NOMO-1 (cell line): ENCODE data around the gene IGFBP7.

Experiments used
- DNase-seq, 2 experiments: peaks; one replicate each; lab custom pipeline; 2025; ENCODE audit not compliant: unreplicated experiment in 2 of 2; lab: John Stamatoyannopoulos, UW

IGFBP7 gene

DNA sequence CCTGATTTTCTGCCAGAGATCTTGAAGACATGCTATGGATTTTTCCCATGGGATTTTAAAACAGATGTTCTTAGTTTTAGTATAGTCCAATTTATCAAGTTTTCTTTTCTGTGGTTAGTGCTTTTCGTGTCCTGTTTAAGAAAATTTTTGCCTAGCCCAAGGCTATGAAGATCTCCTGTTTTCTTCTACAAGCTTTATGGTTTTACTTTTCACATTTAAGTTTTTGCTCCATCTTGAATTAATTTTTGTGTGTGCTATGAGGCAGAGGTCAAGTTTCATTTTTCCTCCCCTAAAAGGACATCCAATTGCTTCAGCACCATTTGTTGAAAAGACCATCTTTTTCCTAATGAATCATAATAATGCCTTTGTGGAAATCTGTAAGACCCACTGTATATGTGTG is 65.9 kb downstream of the IGFBP7 start:
- no peak for DNase-seq

DNA sequence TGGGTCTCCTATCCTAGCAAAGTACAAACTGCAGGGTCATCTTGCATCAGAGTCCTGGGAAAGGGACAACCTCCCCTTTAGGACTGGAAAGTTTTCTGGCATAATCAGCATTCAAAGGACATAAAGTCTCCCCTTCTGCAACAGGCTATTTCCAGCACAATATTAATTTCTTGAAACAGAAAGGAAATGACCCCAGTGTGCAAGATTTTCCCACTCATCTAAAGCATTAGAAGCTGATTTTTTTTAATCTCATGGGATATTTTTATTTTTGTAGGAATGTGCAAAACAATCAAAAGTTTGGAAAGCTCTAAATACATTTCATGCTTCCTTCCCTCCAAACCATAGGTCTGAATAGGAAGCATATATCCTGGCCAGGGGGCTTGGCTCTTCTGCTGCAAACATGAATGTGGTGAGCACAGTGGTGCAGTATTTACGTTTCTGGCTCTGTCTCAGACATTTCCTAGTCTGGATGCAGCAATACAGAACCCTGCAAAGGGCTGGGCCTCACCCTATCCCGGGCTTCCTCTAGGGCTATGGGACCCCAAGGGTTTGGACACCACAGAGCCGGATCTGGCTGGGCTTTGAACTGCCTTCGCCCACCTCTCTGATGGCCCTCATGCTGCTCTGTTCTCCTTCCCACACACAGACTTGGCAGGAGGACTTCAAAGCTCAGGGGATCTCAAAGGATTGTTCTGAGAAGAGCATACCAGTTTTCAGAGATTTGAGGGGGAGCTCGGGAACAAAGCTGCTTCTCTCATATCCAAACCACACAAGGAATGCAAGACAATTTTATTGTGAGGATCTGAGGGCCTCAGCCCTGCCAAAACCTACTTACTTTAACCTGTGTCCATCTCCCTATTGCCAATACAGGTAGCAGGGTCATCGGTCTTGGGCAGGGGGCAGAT is 66.6 kb downstream of the IGFBP7 start:
- no peak for DNase-seq

DNA sequence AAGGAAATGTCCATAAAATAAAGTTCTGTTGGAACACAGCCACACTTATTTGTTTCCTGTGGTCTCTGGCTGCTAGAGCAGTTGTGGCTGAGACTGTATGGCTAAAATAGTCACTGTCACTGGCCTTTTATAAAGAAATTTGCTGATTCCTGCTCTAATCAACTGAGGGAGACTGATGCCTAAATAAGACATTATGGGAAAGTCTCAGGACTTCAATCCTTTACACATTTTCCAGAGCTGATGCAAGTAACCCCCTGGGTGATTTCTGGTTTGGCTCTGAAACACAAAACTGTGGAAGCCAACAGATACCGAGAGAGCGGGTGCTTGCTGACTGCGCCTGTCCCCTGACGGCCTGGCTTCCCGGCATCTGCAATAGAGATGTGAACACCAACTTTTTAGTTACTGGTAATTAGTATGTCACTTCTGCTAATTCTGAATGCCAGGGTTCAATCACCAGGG is 67.4 kb downstream of the IGFBP7 start:
- DNase-seq: no peak

DNA sequence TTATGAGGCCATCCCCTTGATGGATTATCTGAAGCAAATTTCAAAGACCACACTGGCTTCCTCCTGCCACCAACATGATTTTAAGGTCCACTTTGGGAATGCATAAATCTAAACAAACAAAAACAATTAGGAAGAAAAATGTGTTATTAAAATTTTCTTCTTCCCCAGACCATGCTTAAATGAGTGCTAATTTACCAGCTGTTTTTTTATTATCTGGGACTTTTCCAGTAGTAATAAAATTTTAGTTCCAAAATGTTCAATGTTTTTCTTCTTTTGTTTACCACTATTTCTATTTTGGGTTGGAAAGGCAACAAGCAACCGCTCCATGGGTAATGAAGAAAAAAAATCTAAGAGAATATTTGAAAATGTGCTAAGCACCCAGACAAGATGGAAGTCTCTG is 69.2 kb downstream of the IGFBP7 start:
- DNase-seq: no peak

DNA sequence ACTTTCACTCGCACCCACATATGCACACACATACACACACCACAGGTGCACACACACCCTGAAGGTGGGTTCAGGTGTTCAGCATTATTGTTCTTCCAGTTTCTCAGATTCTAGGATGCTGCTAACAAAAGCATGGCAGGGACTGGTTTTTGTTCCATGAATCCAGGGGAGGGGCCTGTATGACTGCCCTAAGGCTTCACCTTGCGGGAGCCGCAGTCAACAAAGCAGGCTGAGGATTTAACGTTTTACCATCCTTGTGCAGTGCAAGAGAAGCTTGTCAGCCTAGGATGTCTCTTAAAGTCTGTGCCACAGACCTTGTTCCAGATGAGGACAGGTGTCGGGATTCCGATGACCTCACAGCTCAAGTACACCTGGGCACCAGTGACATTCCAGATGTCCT is 69.7 kb downstream of the IGFBP7 start:
- no peak for DNase-seq

DNA sequence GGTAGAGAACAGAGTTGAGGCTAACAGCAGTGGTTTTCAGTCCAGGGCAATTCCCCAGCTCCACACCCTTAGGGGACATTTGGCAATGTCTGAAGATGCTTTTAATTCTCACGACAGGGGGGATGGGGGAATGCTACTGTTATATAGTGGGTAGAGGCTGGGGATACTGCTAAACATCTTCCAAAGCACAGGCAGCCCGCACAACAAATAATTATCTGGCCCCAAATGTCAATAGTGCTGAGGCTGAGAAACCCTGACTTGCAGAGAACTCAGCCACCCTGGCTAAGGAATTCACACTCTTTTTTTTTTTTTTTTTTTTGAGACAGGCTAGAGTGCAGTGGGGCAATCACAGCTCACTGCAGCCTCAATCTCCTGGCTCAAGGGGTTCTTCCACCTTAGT is 70.8 kb downstream of the IGFBP7 start:
- DNase-seq: no peak

DNA sequence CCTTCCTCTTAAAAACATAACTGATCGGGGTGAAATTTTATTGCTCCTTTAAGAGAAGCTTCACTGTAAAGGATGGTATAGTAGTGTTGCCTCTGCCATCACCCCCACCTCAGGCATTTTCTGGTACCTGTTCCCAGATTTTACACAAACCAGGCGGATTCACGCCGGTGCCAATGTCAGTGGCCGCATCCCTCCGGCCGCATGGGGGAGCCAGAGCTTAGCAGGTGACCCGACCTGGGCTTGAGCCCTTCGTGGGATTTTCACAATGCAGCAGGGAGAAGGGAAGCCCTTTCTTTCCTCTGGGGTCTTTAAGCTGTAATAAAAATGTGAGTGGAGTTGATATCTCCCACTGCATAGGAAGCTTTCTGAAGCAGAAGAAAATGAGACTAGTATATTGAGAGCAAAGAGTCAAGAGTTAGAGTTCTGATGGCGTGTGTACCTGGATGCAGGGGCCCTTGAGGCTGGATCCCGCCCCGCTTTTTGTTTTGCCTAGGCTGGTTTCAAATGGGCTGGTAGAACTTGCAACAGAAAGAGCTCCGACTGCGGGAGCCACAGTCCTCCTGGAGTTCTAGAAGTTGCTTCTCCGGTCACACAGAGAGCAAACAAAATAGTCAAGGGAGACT is 72.1 kb downstream of the IGFBP7 start:
- peak in 1 of 2 experiments; percentile 4 for DNase-seq

DNA sequence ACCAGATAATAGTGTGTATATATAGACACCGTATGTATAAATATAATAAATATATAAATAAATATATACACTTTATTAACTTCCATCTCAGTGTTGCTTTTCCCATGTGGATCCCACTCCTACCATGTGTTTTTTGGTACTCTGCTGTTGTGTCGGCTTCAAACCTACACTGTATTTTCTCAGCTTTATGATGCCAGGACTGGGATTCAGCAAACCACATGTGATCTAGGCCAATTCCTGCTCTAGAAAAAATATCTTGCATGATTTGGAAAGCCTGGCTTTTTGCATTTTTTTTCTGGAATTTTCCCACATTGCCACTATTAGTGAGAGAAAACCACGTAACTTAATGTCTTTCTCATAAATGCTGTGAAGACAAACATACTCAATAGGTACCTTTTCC is 75.7 kb downstream of the IGFBP7 start:
- no peak for DNase-seq

DNA sequence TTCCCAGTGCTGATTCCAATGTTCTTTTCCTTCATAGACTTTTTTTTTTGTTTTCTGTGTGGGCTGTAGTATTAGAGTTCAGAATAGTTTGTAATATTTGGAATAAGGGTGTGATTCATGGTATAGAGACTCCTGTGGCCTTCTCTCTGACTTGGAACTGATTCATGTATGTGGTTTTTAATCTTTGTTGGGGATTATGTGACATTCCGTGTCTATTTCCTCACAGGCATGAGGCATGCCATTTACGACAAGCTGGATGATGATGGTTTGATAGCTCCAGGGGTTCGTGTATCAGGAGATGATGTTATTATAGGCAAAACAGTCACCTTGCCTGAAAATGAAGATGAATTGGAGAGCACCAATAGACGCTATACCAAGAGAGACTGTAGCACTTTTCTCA is 87.1 kb downstream of the IGFBP7 start:
- DNase-seq: no peak

DNA sequence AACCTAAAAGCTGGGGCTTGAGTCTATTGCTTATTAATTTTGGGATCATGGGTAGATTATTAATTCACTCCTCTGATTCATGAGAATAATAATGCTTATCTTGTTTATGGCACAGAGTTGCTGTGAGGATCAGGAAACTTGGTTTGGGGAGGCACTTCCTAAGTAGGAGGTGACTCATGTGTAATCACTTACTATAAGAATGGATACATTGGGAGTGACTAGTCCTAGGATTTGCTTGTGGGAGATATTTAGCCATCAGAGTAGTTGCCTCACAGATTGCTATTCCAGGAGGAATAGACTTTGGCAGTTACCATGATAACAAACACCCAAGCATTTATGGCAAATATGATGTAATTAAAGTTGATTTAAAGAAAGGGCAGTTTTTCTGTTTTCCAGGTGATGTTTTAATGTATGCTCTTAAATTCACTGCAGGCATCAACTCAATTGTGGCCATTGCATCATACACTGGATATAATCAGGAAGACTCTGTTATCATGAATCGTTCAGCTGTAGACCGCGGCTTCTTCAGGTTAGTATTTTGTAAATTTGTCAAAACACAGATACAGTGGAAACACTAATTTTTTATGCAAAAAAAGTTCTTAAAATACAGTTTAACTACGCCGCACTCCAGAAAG is 89.6 kb downstream of the IGFBP7 start:
- no peak for DNase-seq

DNA sequence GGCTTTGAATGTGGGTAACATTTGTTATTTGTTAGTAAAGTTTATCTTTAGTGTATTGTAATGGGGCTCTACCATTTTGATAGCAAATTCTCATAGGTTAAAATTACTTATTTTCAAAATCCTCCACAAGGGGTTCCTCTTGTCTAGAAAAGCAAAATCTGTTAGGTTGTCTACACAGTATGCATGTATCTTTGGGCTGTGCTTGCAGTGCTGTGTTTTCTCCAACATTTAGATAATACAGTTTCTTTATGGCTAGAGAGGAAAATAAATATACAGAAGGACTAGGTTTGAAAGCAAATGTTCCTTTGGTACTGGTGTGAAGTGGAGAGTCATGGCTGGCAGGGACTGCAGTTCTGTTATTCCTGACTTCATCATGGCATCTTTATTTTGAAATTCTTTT is 91.2 kb downstream of the IGFBP7 start:
- no peak for DNase-seq

DNA sequence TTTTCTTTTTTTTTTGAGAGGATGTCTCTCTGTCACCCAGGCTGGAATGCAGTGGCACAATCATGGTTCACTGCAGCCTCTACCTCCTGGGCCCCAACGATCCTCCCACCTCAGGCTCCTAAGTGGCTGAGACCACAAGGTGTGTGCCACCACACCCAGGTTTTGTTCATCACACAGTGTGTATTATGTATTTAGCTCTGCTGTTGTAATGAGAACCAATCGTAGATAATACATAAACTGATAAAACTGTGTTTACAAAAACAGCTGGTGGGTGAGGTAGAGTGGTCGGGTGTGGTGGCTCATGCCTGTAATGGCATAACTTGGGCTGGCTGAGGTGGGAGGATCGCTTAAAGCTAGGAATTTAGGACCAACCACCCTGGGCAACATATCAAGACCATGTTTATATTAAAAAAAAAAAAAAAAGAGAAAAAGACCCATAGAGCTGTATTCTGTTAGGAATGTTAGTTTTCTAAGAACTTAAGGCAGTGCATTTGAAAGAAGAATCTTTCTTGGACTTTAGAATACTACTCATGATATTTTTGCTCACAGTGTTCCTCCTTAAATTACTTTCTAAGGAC is 96.6 kb downstream of the IGFBP7 start:
- DNase-seq: no peak

DNA sequence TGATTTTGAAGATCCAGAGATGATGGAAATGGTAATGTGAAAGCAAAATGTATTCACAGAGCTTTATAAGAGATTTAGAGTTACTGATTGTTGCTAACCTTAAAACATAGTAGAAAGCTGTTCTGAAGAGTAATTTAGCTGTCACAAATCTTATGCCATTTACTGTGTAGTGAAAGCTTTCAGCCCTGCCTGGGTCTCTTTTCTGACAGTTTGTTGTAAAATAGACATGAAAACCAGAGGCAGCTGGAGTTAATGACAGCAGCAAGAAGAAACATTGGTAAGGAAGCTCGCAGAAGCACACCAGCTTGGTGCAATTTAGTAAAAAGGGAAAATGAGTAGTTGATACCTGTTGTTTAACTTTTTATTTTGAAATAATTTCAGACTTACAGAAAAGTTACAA is 110.4 kb downstream of the IGFBP7 start:
- no peak for DNase-seq

DNA sequence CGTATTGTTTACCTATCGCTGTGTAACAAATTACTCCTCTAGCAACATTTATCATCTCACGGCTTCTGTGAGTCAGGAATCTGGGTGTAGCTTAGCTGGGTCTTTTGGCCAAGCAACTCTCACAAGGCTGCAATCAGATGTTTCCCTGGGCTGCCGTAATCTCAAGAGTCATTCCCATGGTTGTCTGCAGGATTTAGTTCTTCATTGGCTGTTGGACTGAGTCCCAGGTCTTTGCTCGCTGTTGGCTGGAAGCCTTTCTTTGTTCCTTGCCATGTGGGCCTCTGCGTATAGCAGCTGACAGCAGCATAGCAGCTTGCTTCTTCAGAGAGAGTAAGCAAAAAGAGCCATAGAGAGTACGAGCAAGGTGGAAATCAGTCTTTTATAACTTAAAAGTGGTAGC is 114.7 kb downstream of the IGFBP7 start:
- no peak for DNase-seq

DNA sequence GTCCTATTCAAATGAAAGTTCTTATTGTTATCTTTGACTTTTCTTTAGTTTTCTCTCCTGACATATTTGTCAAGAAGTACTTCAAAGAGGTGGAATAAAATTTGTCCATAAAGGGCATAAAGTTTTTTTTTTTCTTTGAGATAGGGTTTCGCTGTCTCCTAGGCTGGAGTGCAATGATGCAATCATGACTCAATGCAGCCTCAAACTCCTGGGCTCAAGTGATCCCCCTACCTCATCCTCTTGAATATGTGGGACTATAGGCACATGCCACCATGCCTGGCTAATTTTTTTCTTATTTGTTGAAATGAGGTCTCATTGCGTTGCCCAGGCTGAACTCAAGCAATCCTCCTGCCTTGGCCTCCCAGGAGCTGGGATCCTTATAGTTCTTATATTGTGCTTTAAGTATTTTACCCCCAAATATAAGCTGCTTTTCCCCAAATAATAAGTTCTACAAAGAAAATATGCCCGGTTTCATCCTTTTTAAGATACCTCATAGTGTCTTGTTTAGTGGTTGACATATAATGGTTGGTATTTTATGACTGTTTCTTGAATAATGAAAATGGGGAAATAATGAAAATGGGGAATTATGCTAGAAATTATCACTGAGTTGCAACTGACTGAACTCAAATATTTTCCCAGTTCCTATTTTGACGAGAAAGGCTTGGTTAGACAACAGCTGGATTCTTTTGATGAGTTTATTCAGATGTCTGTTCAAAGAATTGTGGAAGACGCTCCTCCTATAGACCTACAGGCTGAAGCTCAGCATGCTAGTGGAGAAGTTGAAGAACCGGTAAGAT is 119.9 kb downstream of the IGFBP7 start:
- no peak for DNase-seq

DNA sequence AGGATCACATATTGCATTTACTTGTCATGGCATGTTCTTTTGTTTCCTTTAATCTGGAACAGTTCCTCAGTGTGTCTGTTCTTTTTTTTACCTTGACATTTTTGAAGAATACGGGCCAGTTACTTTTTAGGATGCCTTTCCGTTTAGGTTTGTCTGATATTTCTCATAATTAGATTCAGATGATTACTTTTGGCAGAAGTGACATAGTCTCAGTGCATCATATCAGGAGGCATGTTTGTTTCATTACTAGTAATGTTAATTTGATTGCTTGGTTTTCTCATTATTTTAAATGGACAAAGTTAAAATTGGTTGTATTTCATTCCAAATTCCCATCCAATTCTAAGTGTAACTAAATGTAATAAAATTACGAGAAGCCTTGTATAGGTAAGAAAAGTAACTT is 123.2 kb downstream of the IGFBP7 start:
- no peak for DNase-seq

DNA sequence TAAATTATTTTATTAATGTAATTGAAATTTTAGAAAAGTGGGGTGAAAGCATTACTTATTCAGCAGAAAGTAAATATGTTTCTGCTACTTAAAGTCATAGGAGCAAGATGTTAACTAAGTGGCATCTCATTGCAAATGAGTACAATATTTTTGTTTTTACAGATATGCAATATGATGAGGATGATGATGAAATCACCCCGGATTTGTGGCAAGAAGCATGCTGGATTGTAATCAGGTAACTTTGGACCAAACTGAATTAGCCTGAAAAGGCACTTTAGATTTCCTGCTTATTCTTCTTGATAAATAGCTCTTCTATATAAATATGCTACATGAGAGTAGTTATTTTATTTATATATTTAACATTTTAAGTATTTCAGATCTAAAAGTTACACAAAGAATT is 124.0 kb downstream of the IGFBP7 start:
- no peak for DNase-seq

DNA sequence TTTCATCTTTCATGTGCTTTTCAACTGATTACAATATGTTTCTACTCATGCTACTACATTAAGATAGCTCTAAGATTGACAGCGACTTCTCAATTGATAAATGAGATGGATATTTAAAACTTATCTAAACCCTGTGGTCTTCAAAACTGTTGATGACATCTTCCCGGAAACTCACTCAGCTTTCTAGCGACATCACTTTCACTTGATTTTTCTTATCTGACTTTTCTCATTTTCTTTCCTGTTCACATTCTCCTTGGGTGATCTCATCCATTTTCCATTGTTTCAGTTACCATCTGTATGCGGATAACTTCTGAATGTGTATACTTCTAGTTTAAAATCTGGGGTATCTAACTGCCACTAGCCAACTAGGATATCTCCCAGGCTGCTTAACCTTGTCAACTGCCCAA is 128.4 kb downstream of the IGFBP7 start:
- no peak for DNase-seq
